ENCODE data around the gene CSNK2B.
"Not testable (repeated sequence)": the region's sequence is repeated elsewhere in the genome, so short reads cannot be mapped to it uniquely, and the experiment has no call there.

Gene CSNK2B

DNA sequence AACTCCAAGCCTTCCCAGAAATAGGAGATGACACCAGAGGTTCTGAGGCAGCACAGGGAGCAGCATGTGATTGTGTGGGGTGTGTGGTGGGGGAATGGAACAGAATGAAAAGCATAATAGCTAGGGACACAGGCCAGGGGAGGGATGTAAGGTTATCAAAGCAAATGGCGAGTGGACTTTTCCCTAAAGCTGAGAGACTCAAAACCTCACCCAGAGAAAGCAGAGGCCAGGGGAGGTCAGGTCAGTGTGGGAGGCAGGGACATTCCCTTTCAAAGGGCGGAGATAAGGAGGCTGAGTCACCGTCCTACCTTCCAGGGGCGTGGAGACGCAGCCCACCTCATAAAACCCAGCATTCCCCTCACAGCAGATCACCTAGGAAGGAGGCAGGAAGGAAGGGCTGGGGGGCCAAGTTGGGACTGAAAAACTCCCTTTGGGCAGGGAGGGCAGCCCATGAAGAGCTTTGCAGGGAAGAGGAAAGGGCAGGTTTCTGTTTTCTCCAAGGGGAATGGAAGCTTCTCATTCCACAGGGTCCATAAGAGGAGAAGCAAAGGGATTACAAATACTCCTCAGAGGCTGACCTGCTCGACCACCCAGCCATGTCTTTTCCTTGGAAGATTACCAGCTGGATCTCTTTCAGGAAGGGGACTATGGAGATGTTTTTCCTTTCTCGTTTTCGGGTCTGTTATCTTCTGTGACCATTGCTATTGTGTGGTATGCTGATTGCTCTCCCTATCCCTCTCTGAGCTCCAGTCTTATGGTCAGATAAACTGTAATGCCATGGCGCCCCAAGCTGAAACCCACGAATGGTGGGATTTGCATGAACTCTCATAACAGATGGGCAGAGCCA lies 24.6 kb downstream of the CSNK2B start:
- DNase-seq: no peak

DNA sequence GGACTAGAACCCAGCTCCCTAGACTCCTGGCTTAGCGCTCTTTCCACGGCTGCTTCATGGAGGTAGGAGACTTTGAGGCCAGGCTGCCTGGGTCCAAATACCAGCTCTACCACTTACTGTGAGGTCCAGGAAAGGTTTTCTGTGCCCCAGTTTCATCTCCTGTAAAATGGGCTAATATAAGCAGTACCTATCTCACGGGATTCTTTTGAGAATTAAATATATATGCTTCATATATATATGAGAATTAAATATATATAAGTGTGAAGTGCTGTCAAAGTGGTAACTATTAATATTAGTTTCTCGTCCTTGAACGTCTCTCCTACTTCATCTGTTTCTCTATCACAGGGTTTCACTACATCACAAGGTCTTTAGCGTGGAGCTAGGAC lies 25.2 kb downstream of the CSNK2B start:
- no peak for DNase-seq

DNA sequence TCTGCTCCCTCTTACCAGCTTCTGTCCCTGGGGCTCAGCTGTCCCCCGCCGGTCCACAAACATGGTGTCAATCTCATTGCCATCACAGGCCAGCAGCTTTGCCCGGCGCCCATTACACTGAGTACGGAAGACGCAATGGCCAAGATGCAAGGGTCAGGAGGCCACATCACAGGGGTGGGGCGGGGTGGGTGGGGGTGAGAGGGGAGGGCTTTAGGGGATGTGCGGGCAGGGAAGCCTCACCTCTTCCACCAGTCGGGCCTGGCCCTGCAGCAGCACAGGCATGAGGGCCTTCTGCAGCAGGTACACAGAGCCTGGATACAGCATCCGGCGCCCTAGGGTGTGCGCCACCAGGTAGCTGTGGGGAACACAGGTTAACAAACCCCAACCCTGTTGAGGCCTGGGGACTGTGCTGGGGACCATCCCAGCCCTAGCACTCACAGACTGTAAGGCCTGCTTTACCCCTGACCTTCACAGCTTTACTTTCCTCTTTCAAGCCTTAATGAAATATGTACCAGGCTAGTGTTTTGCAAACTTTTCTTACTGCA lies 25.8 kb downstream of the CSNK2B start:
- DNase-seq: no peak

DNA sequence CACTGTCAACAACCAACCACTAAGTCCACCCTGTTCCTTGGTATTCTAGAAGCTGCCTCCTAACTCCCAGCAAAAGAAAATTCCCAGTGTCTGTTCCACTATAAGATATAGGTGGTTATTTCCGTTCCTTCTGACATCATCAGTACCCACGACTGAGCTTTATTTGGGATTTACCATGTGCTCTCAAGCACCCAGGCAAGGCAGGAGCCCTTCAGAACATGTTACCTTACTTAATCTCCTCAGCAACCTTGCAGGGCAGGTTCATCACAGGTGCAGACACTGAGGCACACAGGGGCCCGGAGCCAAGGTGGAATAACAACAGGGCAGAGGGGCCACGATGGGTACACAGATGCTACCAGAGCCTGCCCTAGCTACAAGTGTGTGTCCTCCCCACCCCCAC lies 26.5 kb downstream of the CSNK2B start:
- DNase-seq: no peak

DNA sequence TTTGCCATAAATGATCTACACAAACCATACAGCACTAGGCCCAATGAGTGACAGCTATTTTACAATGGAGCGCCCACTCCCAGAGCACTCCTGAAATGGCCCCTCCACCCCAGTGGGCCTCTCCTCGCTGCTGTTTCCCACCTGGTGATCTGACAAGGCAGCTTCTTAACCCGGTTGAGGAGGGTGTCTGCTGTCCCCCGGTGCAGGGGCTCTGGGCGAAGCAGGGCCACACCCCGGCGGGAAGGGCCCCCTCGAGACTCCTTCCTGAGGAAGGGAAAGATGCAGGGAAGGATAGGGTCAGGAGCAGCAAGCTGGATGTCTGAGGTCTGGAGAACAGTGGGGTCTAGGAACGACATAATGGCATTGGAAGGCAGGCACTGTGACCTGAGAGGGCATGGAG lies 27.0 kb downstream of the CSNK2B start:
- DNase-seq: no peak

DNA sequence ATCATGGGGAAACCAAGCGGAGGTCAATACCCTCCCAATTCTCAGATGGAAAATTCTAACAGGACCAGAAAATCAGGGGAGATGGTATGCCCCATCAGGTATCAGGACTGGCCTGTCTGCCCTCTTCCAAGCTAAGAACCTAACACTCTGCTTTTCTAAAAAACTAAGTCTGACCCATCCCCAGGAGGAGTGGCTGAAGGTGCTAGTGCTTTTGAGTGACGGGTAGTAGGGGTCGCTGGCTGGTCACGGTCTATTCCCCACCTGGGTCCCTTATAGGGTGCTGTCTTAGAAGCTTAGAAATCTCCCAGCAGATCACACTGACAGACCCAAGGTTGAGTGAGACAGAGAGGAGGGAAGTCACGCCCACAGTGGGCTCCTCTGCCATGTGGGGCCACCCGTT lies 27.7 kb downstream of the CSNK2B start:
- DNase-seq: no peak

DNA sequence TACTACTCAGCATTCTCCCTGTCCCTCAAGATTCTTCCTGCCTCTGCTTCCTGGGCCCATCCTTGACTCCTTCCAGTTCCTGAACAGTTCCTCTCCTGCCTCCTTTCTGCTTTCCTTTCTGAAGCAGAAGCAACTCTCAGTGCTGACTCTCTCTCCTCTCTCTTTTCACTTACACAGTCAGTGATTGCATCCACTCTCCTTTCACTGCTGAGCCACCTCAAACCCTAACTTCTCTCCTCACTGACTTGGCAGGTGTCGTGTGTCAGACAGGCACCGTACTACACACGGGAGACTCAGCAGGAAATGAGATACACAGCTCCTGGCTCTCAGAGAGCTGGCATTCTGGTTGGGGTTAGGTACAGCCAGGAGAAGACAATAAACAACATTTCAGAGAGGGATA lies 31.7 kb downstream of the CSNK2B start:
- no peak for DNase-seq

DNA sequence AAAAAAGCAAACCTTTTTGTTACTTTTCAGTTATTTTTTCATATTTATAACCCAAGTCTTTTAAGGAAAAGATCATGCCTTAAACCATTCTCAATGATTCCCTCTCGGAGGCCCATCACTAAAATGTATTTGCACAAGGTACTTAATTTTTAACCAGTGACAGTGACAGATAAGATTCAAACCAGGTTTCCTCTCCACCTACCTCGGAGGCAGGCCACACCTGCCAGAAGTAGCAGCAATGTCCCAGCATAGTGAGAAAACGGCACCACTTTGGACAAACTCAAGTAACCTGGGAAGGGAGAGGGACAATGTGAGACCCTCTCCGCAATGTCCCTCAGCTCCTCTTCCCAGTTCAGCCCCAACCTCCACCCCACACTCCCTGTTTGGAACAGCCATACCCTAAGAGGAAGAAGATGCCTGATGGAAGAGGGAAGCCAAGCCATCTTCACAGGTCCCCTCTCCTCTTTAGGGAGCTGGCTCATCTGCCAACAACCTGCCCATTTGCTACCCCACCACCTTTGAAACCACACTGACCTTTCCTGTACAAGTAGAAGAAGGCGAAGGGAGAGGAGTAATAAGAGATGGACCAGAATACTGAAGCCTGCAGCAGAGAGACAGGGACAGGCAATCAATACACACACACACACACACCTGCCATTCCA lies 35.0 kb downstream of the CSNK2B start:
- no peak for DNase-seq

DNA sequence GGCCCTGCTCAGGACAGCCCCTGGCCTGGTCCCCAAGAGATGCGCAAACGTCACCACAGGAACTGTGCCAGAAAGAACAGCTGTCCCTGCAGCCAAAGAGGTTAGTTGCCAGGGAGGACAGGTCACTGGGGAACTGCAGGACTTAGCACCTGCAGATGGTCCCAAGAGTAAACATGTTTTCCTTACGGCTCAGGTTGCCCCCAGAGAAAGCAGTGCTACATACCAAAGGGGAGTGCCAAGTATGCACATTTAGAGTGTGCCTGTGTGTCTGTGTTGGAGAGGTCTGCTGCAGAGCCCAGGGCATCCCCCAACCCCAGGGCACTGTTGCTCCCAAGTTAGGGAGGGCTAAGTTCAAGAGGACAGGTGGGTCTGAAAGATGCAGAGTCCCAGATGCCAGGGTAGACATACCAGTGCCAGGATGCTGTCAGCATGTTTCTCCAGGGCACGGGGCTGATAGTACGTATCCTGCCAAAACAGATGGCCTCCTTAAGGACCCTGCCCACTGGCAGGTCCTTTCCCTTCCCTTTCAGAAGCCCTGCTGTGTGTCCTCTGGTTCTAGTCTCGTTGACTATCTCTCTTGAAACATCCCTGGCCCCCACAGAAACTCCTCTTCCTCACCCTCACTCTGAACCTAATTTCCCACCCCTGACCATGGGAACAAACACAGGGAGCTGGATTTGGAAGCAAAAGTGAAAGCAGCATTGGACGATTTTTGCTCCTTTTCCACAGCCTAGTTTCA lies 36.0 kb downstream of the CSNK2B start:
- no peak for DNase-seq

DNA sequence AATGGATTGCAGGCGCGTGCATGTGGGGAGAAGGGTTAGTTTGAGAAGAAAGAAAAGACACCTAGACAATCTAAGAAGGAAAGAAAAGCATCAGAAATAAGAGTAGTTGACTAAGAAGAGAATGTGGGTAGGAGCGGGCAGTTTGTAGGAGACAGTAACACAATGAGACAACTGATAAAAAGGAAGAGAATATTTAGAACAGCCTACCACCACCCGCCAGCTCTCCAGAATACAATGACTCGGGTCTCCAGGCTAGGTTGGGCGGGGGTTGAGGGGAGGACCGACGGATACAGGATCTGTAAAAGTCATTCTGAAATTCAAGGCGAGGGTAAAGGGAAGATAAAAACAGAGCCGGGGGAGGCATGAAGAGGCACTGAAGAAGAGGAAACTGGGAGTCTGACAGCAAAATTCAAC lies 36.5 kb downstream of the CSNK2B start:
- no peak for DNase-seq

DNA sequence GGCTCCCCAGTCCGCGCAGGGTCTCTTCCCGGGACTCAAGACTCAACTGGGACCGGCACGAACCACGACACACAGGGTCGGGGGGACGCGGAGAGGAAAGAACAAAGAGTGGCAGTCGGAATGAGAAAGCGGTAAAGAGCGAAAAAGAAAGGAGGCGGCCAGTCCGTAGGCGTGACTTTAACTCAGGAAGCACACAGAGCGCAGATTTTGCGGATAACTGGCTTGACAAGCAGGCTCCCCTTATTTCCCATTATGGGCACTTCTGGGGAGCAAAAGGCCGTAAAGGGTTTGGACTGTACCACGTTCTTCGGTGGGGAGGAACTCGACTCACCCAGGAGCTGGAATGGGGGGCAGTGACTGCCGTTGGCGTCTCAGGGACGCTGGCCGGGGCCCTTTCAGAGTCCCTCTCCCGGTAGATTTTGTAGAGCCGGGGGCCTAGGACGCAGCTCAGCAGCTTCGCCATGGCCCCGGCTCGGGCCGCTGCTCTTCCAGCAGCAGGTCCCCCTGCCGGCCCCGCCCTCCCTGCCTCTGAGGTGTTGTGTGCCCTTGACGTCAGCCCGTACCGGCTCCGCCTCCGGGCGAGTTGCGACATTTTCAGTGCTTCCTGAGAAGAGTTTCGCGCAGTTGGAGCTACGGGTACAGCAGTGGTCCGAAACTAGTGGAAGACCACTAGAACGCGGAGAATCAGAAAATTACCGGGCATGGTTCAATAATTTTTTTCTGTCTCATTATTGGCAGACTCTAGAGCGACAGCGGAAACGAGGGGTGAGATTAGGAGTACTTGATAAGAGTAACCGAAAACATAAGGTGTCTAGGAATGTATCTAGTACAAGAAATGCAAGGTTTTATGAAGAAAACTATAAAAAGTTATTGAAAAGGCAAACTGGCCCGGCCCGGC lies 37.2 kb downstream of the CSNK2B start, which contains the start of gene ABHD16A:
Gene ABHD16A (minus strand): TSS at position 506 of the 898 bp plus-strand sequence. CDS start 43 bp downstream, at position 463.
- peak; percentile 91 to 99 (median 95) for DNase-seq

DNA sequence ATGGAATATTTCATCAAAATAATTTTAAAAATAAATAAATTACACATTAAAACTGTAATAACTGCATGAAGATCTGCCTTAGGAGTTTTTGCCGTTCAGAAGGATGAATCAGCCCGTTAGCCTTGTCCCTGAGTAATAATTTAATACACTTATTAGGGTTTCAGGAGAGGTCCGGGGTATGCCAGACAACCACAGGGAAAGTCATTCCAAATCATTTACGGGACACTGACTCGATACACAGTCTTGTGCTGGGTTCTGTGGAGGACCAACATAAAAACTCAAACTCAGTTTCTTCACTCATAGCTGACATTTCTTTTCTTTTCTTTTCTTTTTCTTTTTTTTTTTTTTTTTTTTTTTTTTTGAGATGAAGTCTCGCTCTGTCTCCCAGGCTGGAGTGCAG lies 40.1 kb downstream of the CSNK2B start:
- DNase-seq: no peak

DNA sequence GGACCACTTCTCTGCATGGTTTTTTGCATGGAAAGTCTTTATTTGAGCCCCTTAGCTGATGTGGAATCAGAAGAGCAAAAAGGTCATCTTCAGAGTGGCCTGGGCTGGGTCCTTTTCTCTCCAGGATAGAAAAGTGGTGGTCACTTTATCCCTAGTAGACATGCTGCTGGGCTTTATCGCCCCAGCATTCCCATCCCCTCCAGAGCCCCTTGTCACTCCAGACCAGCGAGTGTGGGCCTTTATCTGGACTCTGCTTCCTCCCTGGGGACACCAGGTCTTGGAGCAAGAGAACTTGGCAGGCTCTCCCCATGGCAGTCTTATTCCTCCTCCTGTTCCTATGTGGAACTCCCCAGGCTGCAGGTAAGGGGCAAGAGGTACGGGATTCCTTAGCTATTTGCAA lies 40.7 kb downstream of the CSNK2B start, which contains the start of gene LY6G6F:
Gene LY6G6F (plus strand): TSS at position 268 of the 400 bp plus-strand sequence. CDS start 41 bp downstream, at position 309.
- DNase-seq: no peak

DNA sequence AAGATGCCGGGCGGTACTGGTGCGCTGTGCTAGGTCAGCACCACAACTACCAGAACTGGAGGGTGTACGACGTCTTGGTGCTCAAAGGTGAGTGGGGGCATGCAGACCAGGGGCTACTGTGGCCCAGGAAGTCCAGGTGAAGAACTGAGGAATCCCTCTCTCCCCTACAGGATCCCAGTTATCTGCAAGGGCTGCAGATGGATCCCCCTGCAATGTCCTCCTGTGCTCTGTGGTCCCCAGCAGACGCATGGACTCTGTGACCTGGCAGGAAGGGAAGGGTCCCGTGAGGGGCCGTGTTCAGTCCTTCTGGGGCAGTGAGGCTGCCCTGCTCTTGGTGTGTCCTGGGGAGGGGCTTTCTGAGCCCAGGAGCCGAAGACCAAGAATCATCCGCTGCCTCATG lies 41.8 kb downstream of the CSNK2B start:
- no peak for DNase-seq

DNA sequence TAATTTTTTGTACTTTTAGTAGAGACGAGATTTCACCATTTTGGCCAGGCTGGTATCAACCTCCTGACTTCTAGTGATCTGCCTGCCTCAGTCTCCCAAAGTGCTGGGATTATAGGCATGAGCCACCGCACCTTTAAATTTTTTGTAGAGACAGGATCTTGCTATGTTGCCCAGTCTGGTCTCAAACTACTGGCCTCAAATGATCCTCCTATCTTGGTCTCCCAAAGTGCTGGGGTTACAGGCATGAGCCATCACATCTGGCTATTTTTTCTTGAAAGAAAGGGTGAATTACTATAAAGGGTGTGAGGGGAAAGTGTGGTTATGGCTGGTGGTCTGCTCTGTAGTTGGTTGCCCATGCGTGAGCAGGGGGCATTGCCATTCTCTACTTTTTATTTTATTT lies 42.3 kb downstream of the CSNK2B start:
- no peak for DNase-seq

DNA sequence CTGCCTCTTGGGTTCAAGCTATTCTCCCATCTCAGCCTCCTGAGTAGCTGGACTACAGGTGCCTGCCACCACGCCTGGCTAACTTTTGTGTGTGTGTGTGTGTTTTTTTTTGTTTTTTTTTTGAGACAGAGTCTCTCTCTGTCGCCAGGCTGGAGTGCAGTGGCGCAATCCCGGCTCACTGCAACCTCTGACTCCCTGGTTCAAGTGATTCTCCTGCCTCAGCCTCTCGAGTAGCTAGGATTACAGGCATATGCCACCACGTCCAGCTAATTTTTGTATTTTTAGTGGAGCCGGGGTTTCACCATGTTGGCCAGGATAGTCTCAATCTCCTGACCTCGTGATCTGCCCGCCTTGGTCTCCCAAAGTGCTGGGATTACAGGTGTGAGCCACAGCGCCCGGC lies 43.3 kb downstream of the CSNK2B start:
- not testable (repeated sequence) for DNase-seq

DNA sequence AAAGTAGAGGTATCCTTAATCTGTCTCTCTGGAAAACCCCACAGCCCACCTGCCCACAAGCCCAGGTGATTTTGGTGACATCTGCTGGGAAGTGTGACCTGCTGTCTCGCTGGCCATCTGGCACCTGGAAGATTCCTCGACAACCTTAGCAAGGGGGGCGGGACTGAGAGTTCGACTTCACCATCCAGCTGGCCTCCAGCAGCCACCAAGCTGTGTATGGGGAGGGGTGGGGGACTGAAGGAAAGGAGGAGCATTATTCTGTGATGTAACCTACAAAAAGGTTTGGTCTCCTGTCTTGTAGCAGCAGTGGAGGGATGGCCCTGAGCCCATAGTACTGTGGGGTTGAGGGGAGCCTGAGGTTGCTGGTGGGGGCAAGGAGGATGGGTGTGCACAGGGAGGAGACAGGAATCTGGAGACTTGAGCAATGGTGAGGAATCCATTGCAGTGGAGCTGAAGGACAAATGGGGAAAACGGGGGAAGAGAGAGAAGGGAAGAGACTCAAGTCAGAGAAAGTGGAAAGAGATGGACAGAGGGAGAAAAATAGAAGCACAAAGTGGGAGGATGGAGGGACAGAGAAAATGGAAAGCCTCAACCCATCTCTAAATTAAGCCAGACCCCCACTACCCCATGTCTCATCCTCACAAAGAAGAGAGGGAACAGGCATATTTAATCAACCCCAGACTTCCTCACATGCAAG lies 44.8 kb downstream of the CSNK2B start:
- no peak for DNase-seq

DNA sequence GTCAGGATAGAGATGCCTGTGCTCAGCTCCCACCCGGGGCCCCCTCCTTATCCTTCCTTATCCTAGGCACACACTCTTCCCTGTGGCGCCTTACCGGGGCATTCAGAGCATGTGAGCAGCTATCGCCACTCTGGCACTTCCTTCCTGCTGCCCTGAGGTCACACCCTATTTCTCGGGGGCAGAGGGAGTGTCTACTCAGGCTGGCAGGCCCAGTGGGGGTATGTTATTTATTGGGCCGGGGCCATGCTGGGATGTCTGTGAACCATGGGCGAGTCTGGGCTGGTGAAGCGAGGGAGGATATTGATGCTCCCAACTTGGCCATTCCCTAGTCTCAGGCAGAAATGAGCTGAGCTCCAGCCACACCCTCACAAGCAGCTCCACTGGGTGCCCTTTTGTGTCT lies 45.4 kb downstream of the CSNK2B start:
- DNase-seq: no peak

DNA sequence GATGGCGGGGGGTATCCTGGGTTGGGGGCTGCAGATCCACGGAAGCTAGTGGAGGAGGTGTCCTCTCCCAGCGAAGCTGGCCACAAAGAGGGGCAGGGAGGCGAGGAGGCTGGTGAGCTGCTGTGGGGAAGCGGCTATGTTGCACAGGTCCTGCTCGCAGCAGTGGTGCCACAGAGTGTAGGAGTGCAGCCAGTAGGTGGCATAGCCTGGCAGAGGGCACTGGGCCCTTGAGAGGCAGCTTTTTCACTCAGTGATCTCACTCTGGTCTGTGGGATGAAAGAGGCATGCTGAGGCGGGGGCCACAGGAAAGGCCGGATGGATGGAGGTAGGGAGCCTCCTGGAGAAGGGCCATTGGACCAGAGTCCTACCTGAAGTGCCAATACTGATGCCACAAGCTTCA lies 46.4 kb downstream of the CSNK2B start:
- peak in 1 of 5 donors; percentile 44 for DNase-seq

DNA sequence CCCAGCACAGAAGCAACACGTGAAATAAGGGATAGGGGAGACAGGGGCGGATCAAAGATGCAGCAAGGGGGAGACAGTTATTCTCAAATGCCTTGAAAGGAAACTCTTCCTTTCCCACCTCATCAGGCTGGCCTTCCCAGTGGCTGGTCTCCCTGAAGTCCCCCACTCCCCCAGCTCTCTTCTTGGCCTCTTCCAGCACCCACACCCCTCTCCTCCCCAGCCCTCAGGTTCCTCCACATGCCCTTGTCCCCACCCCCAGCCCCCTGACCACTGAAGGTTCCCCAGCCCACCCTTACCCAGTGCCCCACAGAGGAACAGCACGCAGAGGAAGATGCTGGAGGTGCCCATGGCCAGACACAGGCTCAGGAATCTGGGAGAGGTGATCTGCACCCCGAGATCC lies 47.6 kb downstream of the CSNK2B start:
- DNase-seq: no peak

DNA sequence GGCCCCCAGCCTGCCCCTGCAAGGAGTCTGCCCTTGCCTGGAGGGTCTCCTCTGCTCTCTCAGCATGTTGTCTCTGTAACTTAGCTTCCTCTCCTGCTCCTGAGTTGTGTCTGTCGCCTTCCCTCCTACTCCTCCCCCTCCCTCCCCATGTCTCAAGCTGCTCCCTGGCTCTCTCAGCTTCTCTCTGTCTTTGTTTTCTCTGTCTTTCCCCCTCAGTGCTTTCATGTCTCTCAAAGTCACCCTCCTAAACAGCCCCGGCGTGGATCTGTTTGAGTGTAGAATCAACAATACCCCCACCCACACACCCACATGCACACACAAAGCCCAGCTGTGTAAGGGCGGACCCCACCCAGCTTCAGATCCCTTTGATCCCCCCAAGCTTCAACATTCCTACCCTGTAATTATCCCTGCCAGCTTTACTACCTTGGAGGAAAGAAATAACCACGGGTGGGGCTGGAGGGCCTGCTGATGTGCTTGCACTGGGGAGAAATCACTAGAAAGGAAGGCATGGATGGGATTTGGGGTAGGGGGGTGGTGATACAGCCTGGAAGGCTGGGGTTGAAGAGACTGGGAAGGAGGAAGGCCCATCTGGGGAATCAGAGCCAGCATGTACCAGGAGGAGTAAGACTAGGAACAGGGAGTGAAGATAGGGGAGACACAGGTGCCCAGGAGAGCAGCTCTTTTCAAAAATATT lies 48.3 kb downstream of the CSNK2B start:
- no peak for DNase-seq

All from T-helper 1 cell (primary cell).